ENCODE data around the gene LAMA2. TPM values are rescaled to one million over a fixed set of nuclear protein-coding genes. Genes with fewer than 3 reads are reported as not detected.

Gene LAMA2
- total and polyA plus RNA-seq, 2 experiments from 2014 or later, result 0.91 to 6.4 TPM

GRCh38 chr6:128990915-128991314 lies 108.0 kb downstream of the LAMA2 start:
- H3F3A ChIP-seq (replicated peaks; ENCODE audit: low read depth), result no peaks in the 10 kb centered on the region
- TF ChIP-seq ZNF114 (CRISPR knock-in tag; IDR thresholded peaks at IDR 0.05) (no peak), REST (IDR thresholded peaks at IDR 0.05; ENCODE audit: unreplicated experiment) (no peak), STAT1 (IDR thresholded peaks at IDR 0.05; ENCODE audit: unreplicated experiment) (no peak), EZH2 (IDR thresholded peaks at IDR 0.05; ENCODE audit: low read depth, unreplicated experiment) (no peak), CTCF (conservative IDR thresholded peaks at IDR 0.05; ENCODE audit: low read depth in 2 of 2) (no peak), ZNF462 (CRISPR knock-in tag; IDR thresholded peaks at IDR 0.05) (no peak), ZNF331 (CRISPR knock-in tag; IDR thresholded peaks at IDR 0.05; ENCODE audit: low read depth) (no peak), NANOG (IDR thresholded peaks at IDR 0.05; ENCODE audit: borderline replicate concordance) (no peak), ETS1 (IDR thresholded peaks at IDR 0.05) (no peak)
- Mint-ChIP-seq H3K36me3 (ENCODE audit: low read depth) (no peaks in the 10 kb centered on the region), H3K27ac (no peak overlapping the region), H3K4me3 (no peak overlapping the region), H3K9me3 (no peaks in the 10 kb centered on the region; the same call in 2 of the 3 replicates), H3K27me3 (ENCODE audit: insufficient read depth, low read depth, poor library complexity) (no peaks in the 10 kb centered on the region), H3K4me1 (no peaks in the 10 kb centered on the region)
- no peaks in the 10 kb centered on the region for H3K79me2 ChIP-seq (replicated peaks; ENCODE audit: insufficient read depth)
- no peak overlapping the region for H3K27ac ChIP-seq (ENCODE audit: low read depth)
- H3K9me2 ChIP-seq (ENCODE audit: insufficient read depth), result no peaks in the 10 kb centered on the region
- no peaks in the 10 kb centered on the region for H3K27me3 ChIP-seq (ENCODE audit: insufficient read depth)
- no peaks in the 10 kb centered on the region for H3K36me3 ChIP-seq (ENCODE audit: insufficient read depth)
- no peaks in the 10 kb centered on the region for H4K20me1 ChIP-seq (replicated peaks; ENCODE audit: insufficient read depth)
- no peak for DNase-seq (ENCODE audit: low spot score)
- no peak overlapping the region for H3K4me2 ChIP-seq
- no peak for ATAC-seq
- no peak overlapping the region for H2AFZ ChIP-seq
- H3K4me1 ChIP-seq (ENCODE audit: insufficient read depth), result no peaks in the 10 kb centered on the region
- no peak overlapping the region for H3K4me3 ChIP-seq
